Thyroid gland (tissue), 4 donors: Measurements from ENCODE around the gene LOXL1.

Experiments used
- CTCF ChIP-seq, 6 experiments: fragments of 200-600 bp in 3 of 6; fragments of 450-650 bp in 3 of 6; sonication (generic) in 3 of 6; IDR thresholded peaks; one replicate each; pipeline ENCODE4 v1.5.1; 2016 to 2019; ENCODE audit warnings: antibody characterized with exemption in 6 of 6, mild to moderate bottlenecking in 2 of 6, inconsistent platforms in 1 of 6, moderate library complexity in 1 of 6
- POLR2A ChIP-seq, 2 donors: fragments of 450-650 bp; IDR thresholded peaks; one replicate each; pipeline ENCODE4 v1.6.1; 2017; ENCODE audit warnings: antibody characterized with exemption in 2 of 2, mild to moderate bottlenecking in 2 of 2, moderate library complexity in 1 of 2

- TF ChIP-seq CTCF (IDR thresholded peaks at IDR 0.05), result no peak
- no peak for TF ChIP-seq POLR2A (IDR thresholded peaks at IDR 0.05)
Observed at GRCh38 chr15:73918784-73919183, 7.5 kb upstream of the LOXL1 start.
